ENCODE results near the gene FOXO3. TPM values are rescaled to one million over a fixed set of nuclear protein-coding genes. Genes with fewer than 3 reads are reported as not detected.

The FOXO3 gene
- total RNA-seq, 2 experiments from 2014 or later, result 3.1 to 3.6 TPM

DNA sequence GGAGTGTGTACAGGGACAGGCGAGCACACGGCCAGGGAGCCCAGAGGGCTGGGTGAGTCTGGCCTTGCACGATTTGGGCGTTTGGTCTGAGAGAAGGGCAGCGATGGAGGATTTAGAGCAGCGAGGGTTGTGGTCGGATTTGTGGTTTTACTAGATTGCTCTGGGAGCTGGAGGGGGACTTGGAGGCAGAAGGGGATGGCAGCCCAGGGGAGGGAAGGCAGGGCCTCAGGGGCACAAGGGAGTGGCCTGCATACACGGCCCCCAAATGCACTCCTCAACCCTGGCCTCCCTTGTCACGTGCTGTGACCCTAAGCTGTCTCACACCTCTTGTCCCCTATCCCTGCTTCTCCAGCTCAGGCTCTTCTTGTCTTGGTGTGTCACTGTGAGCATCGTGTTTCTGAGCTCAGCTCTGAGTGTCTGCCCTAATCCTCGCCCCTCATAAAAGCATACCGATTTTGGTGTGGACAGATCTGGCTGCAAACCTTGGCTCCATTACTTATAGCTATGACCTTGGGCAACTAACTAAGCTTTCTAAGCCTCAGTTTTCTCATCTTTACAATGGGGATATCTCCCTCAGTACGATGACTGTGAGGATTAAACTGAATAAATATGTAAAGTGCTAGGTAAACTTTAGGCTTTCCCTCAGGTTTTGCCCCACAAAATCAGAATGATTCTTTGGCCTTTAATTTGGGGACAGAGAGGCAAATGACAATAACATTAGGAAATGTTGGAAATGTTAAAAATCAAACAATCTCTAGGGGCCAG is 167.4 kb downstream of the FOXO3 start:
- no peak for DNase-seq
- H3K27ac Mint-ChIP-seq, result no peak overlapping the region
- H3K36me3 Mint-ChIP-seq (ENCODE audit: low read depth), result peaks cover 6% of the 10 kb centered on the region
- no peak overlapping the region for H3K4me3 Mint-ChIP-seq
- peaks cover 5% of the 10 kb centered on the region for H3K9me3 Mint-ChIP-seq
- H3K27me3 Mint-ChIP-seq (ENCODE audit: low read depth), result peaks cover 2% of the 10 kb centered on the region
- CTCF ChIA-PET, result interaction anchor here (0.9 kb wide), 1 partner anchor 145 kb away, joined by 3 read pairs; no protein-coding TSS in a partner anchor
- H3K4me1 Mint-ChIP-seq (ENCODE audit: low read depth), result no peaks in the 10 kb centered on the region
- intact Hi-C loops (cut with micrococcal nuclease), result no loop called here

DNA sequence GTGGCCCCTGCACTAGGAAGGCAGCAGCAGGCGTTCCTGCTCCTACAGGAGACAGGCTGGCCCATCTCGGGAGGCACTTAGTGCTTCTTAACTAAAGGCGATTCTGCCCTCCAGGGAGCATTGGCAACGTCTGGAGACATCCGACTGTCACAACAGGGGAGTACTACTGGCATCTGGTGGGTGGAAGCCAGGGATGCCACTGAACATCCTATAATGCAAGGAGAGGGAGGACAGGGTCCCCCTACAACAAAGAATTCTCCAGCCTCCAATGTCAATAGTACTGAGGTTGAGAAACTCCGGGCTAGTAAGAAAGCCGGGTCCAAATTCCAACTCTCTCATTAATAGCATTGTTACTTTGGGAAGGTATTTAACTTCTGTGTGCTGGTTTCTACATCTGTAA is 168.1 kb downstream of the FOXO3 start:
- CTCF ChIA-PET, result interaction anchor here (0.9 kb wide), 1 partner anchor 146 kb away, joined by 3 read pairs; no protein-coding TSS in a partner anchor
- no peaks in the 10 kb centered on the region for H3K4me1 Mint-ChIP-seq (ENCODE audit: low read depth)
- intact Hi-C loops (cut with micrococcal nuclease), result no loop called here
- H3K9me3 Mint-ChIP-seq, result no peaks in the 10 kb centered on the region
- no peak overlapping the region for H3K27ac Mint-ChIP-seq
- no peak overlapping the region for H3K4me3 Mint-ChIP-seq
- no peak for DNase-seq
- peaks cover 3% of the 10 kb centered on the region for H3K36me3 Mint-ChIP-seq (ENCODE audit: low read depth)
- peaks cover 2% of the 10 kb centered on the region for H3K27me3 Mint-ChIP-seq (ENCODE audit: low read depth)

DNA sequence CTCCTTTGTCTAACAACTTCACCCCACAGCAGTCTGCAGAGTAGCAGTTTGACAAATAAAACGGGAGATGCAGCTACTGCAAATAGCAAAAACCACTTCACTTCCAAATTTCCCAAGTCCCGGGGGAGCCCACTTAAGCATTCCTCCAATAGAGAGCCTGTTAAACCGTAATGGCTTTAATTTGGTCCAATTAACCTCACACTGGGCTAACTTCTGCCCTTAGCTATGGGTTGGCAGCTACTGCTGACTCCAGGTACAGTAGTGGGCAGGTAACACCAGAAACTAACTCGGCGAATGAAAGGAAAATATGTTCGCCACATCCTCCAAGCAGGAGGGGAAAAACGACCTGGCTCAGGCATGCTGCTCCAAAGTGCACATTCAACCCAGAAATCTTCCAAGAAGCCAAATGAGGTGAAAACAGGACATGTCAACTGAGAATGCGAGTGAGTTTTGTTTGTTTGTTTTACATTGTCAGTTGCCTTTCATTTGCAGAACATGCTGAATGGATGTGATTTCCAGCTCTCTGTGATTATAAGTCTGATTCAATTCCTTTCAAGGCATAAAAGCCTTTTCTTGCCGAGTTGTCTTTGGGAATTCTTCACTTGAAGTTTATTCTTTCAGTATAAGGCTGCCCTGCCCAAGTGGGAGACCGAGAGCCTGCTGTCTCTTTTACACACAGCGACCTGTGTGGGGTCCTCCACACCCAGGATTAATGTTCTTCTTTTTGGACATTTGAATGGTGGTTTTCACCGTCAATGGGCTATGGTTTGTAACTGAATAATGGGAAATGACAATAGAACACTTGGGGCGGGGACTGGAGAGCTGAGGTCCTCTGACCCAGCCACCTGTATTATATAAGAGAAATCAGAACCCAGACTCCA is 170.2 kb downstream of the FOXO3 start:
- no peaks in the 10 kb centered on the region for H3K9me3 Mint-ChIP-seq
- CTCF ChIA-PET, result interaction anchor here (0.5 kb wide), 1 partner anchor 562 kb away, joined by 3 read pairs; no protein-coding TSS in a partner anchor

DNA sequence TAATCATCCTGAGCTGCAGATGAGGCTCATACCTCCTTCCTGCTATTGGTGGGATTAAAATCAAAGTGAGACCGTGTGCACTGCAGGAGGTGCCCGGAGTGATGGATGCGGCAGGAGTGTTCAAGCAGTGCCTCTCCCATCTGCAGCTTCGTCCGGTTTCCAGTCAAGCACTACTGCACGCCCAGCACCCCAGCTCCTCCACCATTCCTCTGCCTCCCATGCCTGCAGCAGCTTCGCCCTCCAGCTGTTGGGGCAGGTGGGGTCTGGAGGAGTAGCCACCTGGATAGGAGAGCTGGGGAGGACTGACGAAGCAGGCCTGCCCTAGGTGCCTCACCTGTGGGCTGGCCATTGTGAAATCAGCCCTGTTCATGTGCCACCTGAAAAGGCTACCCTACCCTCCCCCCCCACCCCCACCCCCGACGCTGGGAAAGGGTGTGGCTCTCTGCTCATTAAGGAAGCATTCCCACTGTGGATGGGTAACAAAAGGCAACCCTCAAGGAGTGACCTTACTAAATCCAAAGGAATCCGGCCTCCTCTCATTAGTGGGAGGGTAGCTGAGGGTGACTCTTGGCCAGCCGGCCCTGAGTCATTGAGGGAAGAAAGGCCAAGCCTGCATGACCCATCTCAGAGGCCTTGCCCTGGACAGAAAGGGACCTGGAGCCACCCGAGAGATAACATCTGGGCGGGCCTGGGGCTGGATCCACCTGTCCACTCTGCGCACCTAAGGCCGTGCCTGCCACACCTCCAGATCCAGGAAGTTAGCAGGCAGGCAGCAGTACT is 171.6 kb downstream of the FOXO3 start:
- H3K4me1 Mint-ChIP-seq (ENCODE audit: low read depth), result no peaks in the 10 kb centered on the region
- peaks cover 2% of the 10 kb centered on the region for H3K27me3 Mint-ChIP-seq (ENCODE audit: low read depth)
- CTCF ChIA-PET, result interaction anchor here (0.6 kb wide), 1 partner anchor 1732 kb away, joined by 3 read pairs; no protein-coding TSS in a partner anchor

More for the DNA sequence above, 170.2 kb downstream of the FOXO3 start:
- DNase-seq, result no peak
- no peaks in the 10 kb centered on the region for H3K36me3 Mint-ChIP-seq (ENCODE audit: low read depth)
- intact Hi-C loops (cut with micrococcal nuclease), result no loop called here
- H3K27ac Mint-ChIP-seq, result no peak overlapping the region
- peaks cover 2% of the 10 kb centered on the region for H3K27me3 Mint-ChIP-seq (ENCODE audit: low read depth)
- H3K4me1 Mint-ChIP-seq (ENCODE audit: low read depth), result no peaks in the 10 kb centered on the region
- H3K4me3 Mint-ChIP-seq, result no peak overlapping the region

DNA sequence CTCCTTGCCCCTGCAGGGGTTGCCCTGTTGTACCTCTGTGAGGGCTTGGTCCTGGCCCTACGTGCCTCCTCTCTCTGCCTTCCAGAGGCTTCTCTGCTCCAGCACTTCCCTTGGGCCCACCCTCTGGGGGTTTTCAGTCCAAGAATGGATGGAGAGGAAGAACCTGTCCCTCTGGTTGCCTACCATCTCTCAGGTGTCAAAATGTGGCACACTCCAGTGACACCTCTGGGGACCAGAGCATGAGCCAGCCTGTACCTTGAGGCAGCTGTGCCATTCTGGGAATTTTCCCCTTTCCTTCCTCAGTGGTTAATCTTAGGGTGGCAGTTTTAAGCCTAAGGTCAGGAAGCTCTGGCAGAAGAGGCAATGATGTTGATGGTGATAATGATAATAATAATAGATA is 172.3 kb downstream of the FOXO3 start:
- no peak for DNase-seq
- intact Hi-C loops (cut with micrococcal nuclease), result no loop called here
- H3K36me3 Mint-ChIP-seq (ENCODE audit: low read depth), result no peaks in the 10 kb centered on the region
- H3K27me3 Mint-ChIP-seq (ENCODE audit: low read depth), result peaks cover 2% of the 10 kb centered on the region
- H3K27ac Mint-ChIP-seq, result no peak overlapping the region
- H3K9me3 Mint-ChIP-seq, result no peaks in the 10 kb centered on the region
- CTCF ChIA-PET, result no interaction called here
- no peak overlapping the region for H3K4me3 Mint-ChIP-seq
- no peaks in the 10 kb centered on the region for H3K4me1 Mint-ChIP-seq (ENCODE audit: low read depth)

More for the DNA sequence above, 171.6 kb downstream of the FOXO3 start:
- Mint-ChIP-seq H3K36me3 (ENCODE audit: low read depth) (no peaks in the 10 kb centered on the region), H3K9me3 (no peaks in the 10 kb centered on the region), H3K27ac (no peak overlapping the region), H3K4me3 (no peak overlapping the region)
- no peak for DNase-seq
- intact Hi-C loops (cut with micrococcal nuclease), result no loop called here

DNA sequence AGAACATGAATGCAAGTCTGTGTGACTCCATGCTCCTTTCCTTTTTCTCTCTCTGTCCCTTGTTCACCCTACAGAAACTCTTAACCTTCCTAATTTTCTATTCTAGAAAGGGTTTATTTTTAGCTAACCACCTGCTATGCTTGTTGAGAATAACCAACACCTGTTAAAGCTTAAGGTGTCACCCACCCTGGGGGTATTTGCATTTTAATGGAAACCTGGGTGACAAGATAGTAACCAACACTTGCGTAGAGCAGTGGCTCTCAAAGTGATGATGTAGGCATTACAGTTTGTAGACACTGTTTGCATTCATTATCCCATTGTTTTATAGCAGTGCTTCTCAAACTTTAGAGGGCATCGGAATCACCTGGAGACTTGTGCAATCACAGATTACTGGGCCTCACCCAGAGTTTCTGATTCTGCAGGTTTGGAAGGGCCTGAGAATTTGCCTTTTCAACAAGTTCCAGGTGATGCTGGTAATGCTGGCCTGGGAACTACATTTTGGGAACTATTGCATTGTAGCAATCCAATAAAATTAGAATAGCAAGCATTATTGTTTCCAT is 173.1 kb downstream of the FOXO3 start:
- Mint-ChIP-seq H3K4me1 (ENCODE audit: low read depth) (no peaks in the 10 kb centered on the region), H3K4me3 (no peak overlapping the region), H3K9me3 (no peaks in the 10 kb centered on the region), H3K27me3 (ENCODE audit: low read depth) (peaks cover 2% of the 10 kb centered on the region), H3K36me3 (ENCODE audit: low read depth) (no peaks in the 10 kb centered on the region), H3K27ac (no peak overlapping the region)
- intact Hi-C loops (cut with micrococcal nuclease), result no loop called here
- CTCF ChIA-PET, result interaction anchor here (1.4 kb wide), 1 partner anchor 19 kb away, joined by 3 read pairs; no protein-coding TSS in a partner anchor
- no peak for DNase-seq
